GM12878 (cell line): ENCODE measurements around the gene SYNJ2. TPM values are rescaled to one million over a fixed set of nuclear protein-coding genes. Genes with fewer than 3 reads are reported as not detected.
A peak's percentile ranks its signal among the peaks of the same experiment; 100 is the strongest.

ENCODE experiments used
- ATAC-seq: fragments of 200-7000 bp; cut with Tn5 transposase; 3 replicates; pipeline ENCODE4 v1.9.1; 2020; ENCODE audit warnings: mild to moderate bottlenecking, moderate library complexity
- BruUV-seq: library from RNA; stranded (reverse); fragments of 400-500 nt; replicated peaks from 2 replicates; lab custom pipeline; 2021; lab: Mats Ljungman, UMichigan
- CTCF ChIA-PET: fragments of 300-600 bp; sonication (Branson Sonifier 250); formaldehyde crosslinking; extraction: SDS; loops from one replicate; lab custom pipeline; 2021; ENCODE audit warnings: inconsistent platforms; lab: Yijun Ruan, JAX
- POLR2A ChIA-PET: fragments of 350-600 bp; formaldehyde crosslinking; extraction: SDS; loops from one replicate; lab custom pipeline; 2021; ENCODE audit warnings: inconsistent platforms; lab: Charles Lee
- RAD21 ChIA-PET: fragments of 300-600 bp; sonication (Branson Sonifier 250); formaldehyde crosslinking; loops from one replicate; lab custom pipeline; 2023; ENCODE audit warnings: antibody characterized with exemption; ENCODE audit not compliant: unreplicated experiment; lab: Charles Lee
- SMC1A ChIA-PET: fragments of 300-600 bp; sonication (Branson Sonifier 250); formaldehyde crosslinking; loops from one replicate; lab custom pipeline; 2023; ENCODE audit not compliant: unreplicated experiment, uncharacterized antibody; lab: Charles Lee
- DNase-seq: peaks from one replicate; pipeline ENCODE4 v3.0.0-alpha.2; 2011; ENCODE audit warnings: low read depth, low spot score
- FAIRE-seq: peaks from 3 replicates; lab custom pipeline; 2011; peaks lifted over from hg19 to GRCh38; lab: Jason Lieb, UNC
- H2AFZ ChIP-seq: 2 replicates; pipeline ENCODE4 v1.6.0; 2011; ENCODE audit warnings: low read depth, low read length, control low read depth; ENCODE audit not compliant: control insufficient read depth
- H3K27ac ChIP-seq: 2 replicates; pipeline ENCODE4 v1.5.1; 2011; ENCODE audit warnings: control low read depth; ENCODE audit not compliant: control insufficient read depth, insufficient read depth
- H3K27me3 ChIP-seq, 2 experiments: replicated peaks in 1 of 2; 2 replicates each; pipeline versions ENCODE4 v1.6.0 to v1.6.1; 2011; ENCODE audit warnings: low read length in 1 of 2; ENCODE audit not compliant: control insufficient read depth in 2 of 2, insufficient read depth in 2 of 2
- H3K36me3 ChIP-seq, 2 experiments: 2 replicates each; pipeline ENCODE4 v1.5.1; 2011; ENCODE audit warnings: low read length in 1 of 2; ENCODE audit not compliant: control insufficient read depth in 2 of 2, insufficient read depth in 2 of 2
- H3K4me1 ChIP-seq: 2 replicates; pipeline ENCODE4 v1.6.1; 2011; ENCODE audit warnings: mild to moderate bottlenecking, low read length, moderate library complexity, mixed read lengths; ENCODE audit not compliant: control insufficient read depth, insufficient read depth
- H3K4me2 ChIP-seq: 2 replicates; pipeline ENCODE4 v1.6.0; 2011; ENCODE audit warnings: control low read depth; ENCODE audit not compliant: control insufficient read depth, insufficient read depth
- H3K4me3 ChIP-seq: fragments of 200-600 bp; sonication (generic); 2 replicates; pipeline ENCODE4 v1.5.1; 2016
- H3K79me2 ChIP-seq: 2 replicates; pipeline ENCODE4 v1.6.0; 2011; ENCODE audit warnings: low read length; ENCODE audit not compliant: control insufficient read depth, insufficient read depth
- H3K9ac ChIP-seq: 2 replicates; pipeline ENCODE4 v1.8.0; 2011; ENCODE audit warnings: low read length, control low read depth, mixed read lengths; ENCODE audit not compliant: control insufficient read depth, insufficient read depth
- H3K9me3 ChIP-seq: replicated peaks from 3 replicates; pipeline ENCODE4 v1.5.1; 2011; ENCODE audit warnings: mild to moderate bottlenecking, low read length; ENCODE audit not compliant: control insufficient read depth, insufficient read depth
- H4K20me1 ChIP-seq: 2 replicates; pipeline ENCODE4 v1.6.0; 2011; ENCODE audit not compliant: control insufficient read depth, insufficient read depth
- BHLHE40 ChIP-seq, 2 experiments: fragments of 450-650 bp in 1 of 2; IDR thresholded peaks; 2 replicates each; pipeline ENCODE4 v1.6.1; 2011 to 2017; ENCODE audit warnings: low read depth in 2 of 2, borderline replicate concordance in 1 of 2, improper control_type of control experiment in 1 of 2, low read length in 1 of 2, mild to moderate bottlenecking in 1 of 2
- CTCF ChIP-seq, 3 experiments: IDR thresholded peaks in 2 of 3; conservative IDR thresholded peaks in 1 of 3; 2 replicates each; pipeline ENCODE4 v1.5.1; 2011; ENCODE audit warnings: low read depth in 3 of 3, low read length in 3 of 3, mild to moderate bottlenecking in 3 of 3, control low read depth in 2 of 3, moderate library complexity in 2 of 3, inconsistent platforms in 1 of 3, mixed read lengths in 1 of 3; ENCODE audit not compliant: control insufficient read depth in 2 of 3, insufficient read depth in 1 of 3; ENCODE audit errors: extremely low read depth in 1 of 3
- MAX ChIP-seq: IDR thresholded peaks from 2 replicates; pipeline ENCODE4 v1.6.1; 2012; ENCODE audit warnings: low read depth, low read length, improper control_type of control experiment
- MXI1 ChIP-seq: fragments of 150-350 bp; IDR thresholded peaks from 2 replicates; pipeline ENCODE4 v1.6.1; 2011; ENCODE audit warnings: low read depth, mild to moderate bottlenecking, inconsistent platforms, low read length, improper control_type of control experiment
- RAD21 ChIP-seq: IDR thresholded peaks from 2 replicates; pipeline ENCODE4 v1.6.1; 2011; ENCODE audit warnings: mild to moderate bottlenecking, low read depth, low read length, moderate library complexity; ENCODE audit not compliant: insufficient read depth
- RB1 ChIP-seq: fragments of 450-650 bp; formaldehyde crosslinking; IDR thresholded peaks from 2 replicates; pipeline ENCODE4 v1.6.1; 2017; ENCODE audit warnings: mild to moderate bottlenecking, borderline replicate concordance
- SMC3 ChIP-seq: IDR thresholded peaks from 2 replicates; pipeline ENCODE4 v1.6.1; 2011; ENCODE audit warnings: low read length, improper control_type of control experiment, borderline replicate concordance
- YY1 ChIP-seq: IDR thresholded peaks from 2 replicates; pipeline ENCODE4 v1.6.1; 2011; ENCODE audit warnings: low read depth, mild to moderate bottlenecking, low read length
- ZBED1 ChIP-seq: IDR thresholded peaks from 2 replicates; pipeline ENCODE4 v1.6.1; 2016; ENCODE audit warnings: borderline replicate concordance
- ZNF274 ChIP-seq: IDR thresholded peaks from one replicate; pipeline ENCODE4 v1.8.0; 2011; ENCODE audit not compliant: insufficient read length, insufficient read depth
- WGBS: methylation state at CpG from one replicate; pipeline ENCODE4 v1.1.6; 2016; ENCODE audit warnings: low lambda C conversion rate; ENCODE audit not compliant: insufficient replicate concordance, insufficient coverage; ENCODE audit errors: missing lambda C conversion rate; 5-methylcytosine and 5-hydroxymethylcytosine counted together
- in situ Hi-C: fragments of 300-500 bp; cut with MboI; formaldehyde crosslinking; loops from 9 replicates; pipeline ENCODE4 v1.14.3; 2018; ENCODE audit warnings: mixed read lengths
- intact Hi-C: fragments of 100-400 bp; cut with micrococcal nuclease; formaldehyde crosslinking; loops from one replicate; pipeline ENCODE4 v1.14.2; 2022; ENCODE audit not compliant: unreplicated experiment
- polyA plus RNA-seq, 11 experiments: library from polyadenylated mRNA; depleted of rRNA in 4 of 11; unstranded in 6 of 11; stranded (reverse) in 5 of 11; fragments of >200 nt; fragmentation: Nextera tagmentation in 4 of 11; fragmentation: Illumina TruSeq in 1 of 11; extraction: Ambion mirVana in 4 of 11; extraction: Trizol in 1 of 11; gene quantifications; 1 replicate in 1 of 11; 2 replicates in 10 of 11; pipeline versions ENCODE4 v1.2.1 to v1.2.3, GENCODE V29; 2011 to 2016; ENCODE audit warnings: inconsistent platforms in 2 of 11, missing spikeins in 2 of 11, low read depth in 1 of 11
- total RNA-seq, 4 experiments: library from RNA; depleted of rRNA in 3 of 4; stranded (reverse); fragments of >200 nt in 3 of 4; fragmentation: Illumina TruSeq in 1 of 4; extraction: Trizol in 1 of 4; gene quantifications; 2 replicates each; pipeline versions ENCODE4 v1.2.1 to v1.2.3, GENCODE V29; 2013 to 2021

The SYNJ2 gene
- total and polyA plus RNA-seq, 10 of the 15 experiments (the other 5 are each of a cell fraction or from before 2014, with no cell fraction given), result 0.11 to 1.8 (median 0.57) TPM

- Histone ChIP-seq H3K9me3 (no peaks in the 10 kb centered on the region), H3K36me3 (no peaks in the 10 kb centered on the region), H3K27me3 (no peaks in the 10 kb centered on the region), H4K20me1 (no peaks in the 10 kb centered on the region)
- DNase-seq, result peak; percentile 23
- CTCF ChIA-PET, result interaction anchor here (0.8 to 3.2 kb wide), 27 partner anchors 10 to 758 kb away, joined by 3 to 19 read pairs (median 4); no protein-coding TSS in a partner anchor
- FAIRE-seq, result peak; percentile 88
- RAD21 ChIA-PET, result interaction anchor here (0.7 to 1.6 kb wide), 8 partner anchors 79 to 757 kb away, joined by 3 to 6 read pairs (median 3); no protein-coding TSS in a partner anchor
- 19% methylated on average over 16 of the region's 16 CpGs for WGBS
- in situ Hi-C loops, result no loop called here
- BruUV-seq, result no TSS peak
- TF ChIP-seq YY1, result peak; percentile 41; the same call in 1 of the 2 replicates
- TF ChIP-seq SMC3, result peak; percentile 82; the same call in 1 of the 2 replicates
- TF ChIP-seq MAX, result no peak
- TF ChIP-seq BHLHE40 (IDR thresholded peaks at IDR 0.05; ENCODE audit: borderline replicate concordance in 1 of 2, low read depth in 2 of 2, low read length in 1 of 2), result 0 out of 4 replicates have a peak, but pooled peaks have one; percentile 1 to 17
- TF ChIP-seq CTCF (IDR thresholded peaks at IDR 0.05 in 2 of 3, conservative IDR thresholded peaks at IDR 0.05 in 1 of 3; ENCODE audit: control insufficient read depth in 2 of 3, extremely low read depth in 1 of 3, insufficient read depth in 1 of 3, low read depth in 3 of 3, low read length in 3 of 3), result peak; percentile 81 to 87 (median 86)
- TF ChIP-seq ZNF274, result no peak
- TF ChIP-seq ZBED1, result no peak
- TF ChIP-seq MXI1, result no peak
- TF ChIP-seq RB1, result 0 out of 2 replicates have a peak, but pooled peaks have one; percentile 32
- TF ChIP-seq RAD21, result peak; percentile 85
- TF ChIP-seq, all 136 proteins: peak for 6
- ATAC-seq, result peak; percentile 92
- Histone ChIP-seq H3K79me2 (no peaks in the 10 kb centered on the region), H3K4me3 (no peak overlapping the region), H3K9ac (no peak overlapping the region), H3K27ac (no peak overlapping the region), H3K4me2 (no peak overlapping the region), H2AFZ (no peak overlapping the region), H3K4me1 (no peaks in the 10 kb centered on the region)
- intact Hi-C loops, result loop anchor here (1.0 to 10.0 kb wide), 4 partner anchors 91 to 757 kb away; partner anchors contain the start of gene SYNJ2
- SMC1A ChIA-PET, result interaction anchor here (0.7 to 2.4 kb wide), 15 partner anchors 11 to 879 kb away, joined by 3 to 6 read pairs (median 3); no protein-coding TSS in a partner anchor
- POLR2A ChIA-PET, result interaction anchor here (1.2 kb wide), 1 partner anchor 226 kb away, joined by 3 read pairs; no protein-coding TSS in a partner anchor
These were observed 90.5 kb downstream of the SYNJ2 start for GRCh38 chr6:158072083-158072721.
